ENCODE measurements around the gene ALDH1A3.

ALDH1A3 gene

GRCh38 chr15:100958326-100959065, 78.9 kb downstream of the ALDH1A3 start:
- no peak for DNase-seq

GRCh38 chr15:100959066-100960050, 79.7 kb downstream of the ALDH1A3 start:
- DNase-seq: no peak
